ENCODE data around the gene SINHCAF. TPM values are rescaled to one million over a fixed set of nuclear protein-coding genes. Genes with fewer than 3 reads are reported as not detected.

The SINHCAF gene
- total RNA-seq (2021; fragmentation: NEBNext Ultra II Directional; extraction: Animal tissue kit (Norgen Biotek cat#: 25700)) (536 and 576 TPM in 2 replicates), polyA plus RNA-seq (2011; rRNA removed) (86.5 and 138 TPM in 2 replicates), polyA minus RNA-seq (2011; rRNA and poly(A)+ RNA removed) (140 and 200 TPM in 2 replicates)
- polyA plus RNA-seq (2011; cell fraction: cytosol; rRNA removed) = 177 TPM
- 60.0 TPM for polyA plus RNA-seq (2011; cell fraction: nucleus; rRNA removed)
- polyA plus RNA-seq (2012, experiment 1 of 2) = 203 to 395 TPM (median 221 TPM) in 4 replicates
- polyA plus RNA-seq (2012, experiment 2 of 2) = 62.3 TPM
- polyA plus RNA-seq (2013, experiment 1 of 2) = 326 TPM
- 349 TPM for polyA plus RNA-seq (2013, experiment 2 of 2)
- polyA minus RNA-seq (2011; cell fraction: cytosol; rRNA and poly(A)+ RNA removed) = 186 TPM
- polyA minus RNA-seq (2011; cell fraction: nucleus; rRNA and poly(A)+ RNA removed) = 178 TPM
- long read RNA-seq, experiment 1, transcript SINHCAF-201 (6 exons, 3,163 nt) = major isoform, 64 of 125 reads
- long read RNA-seq, experiment 1, transcript SINHCAF-202 (5 exons, 3,111 nt) = minor isoform, 10 of 125 reads
- long read RNA-seq, experiment 1, partial matches to known transcripts = 22 of 125 reads
- long read RNA-seq, experiment 1, other reads (novel, unspliced or antisense) = 29 of 125 reads
- long read RNA-seq, experiment 2, transcript SINHCAF-201 (6 exons, 3,163 nt) = major isoform, 192 of 268 reads
- long read RNA-seq, experiment 2, partial matches to known transcripts = 9 of 268 reads
- long read RNA-seq, experiment 2, other reads (novel, unspliced or antisense) = 64 of 268 reads

DNA sequence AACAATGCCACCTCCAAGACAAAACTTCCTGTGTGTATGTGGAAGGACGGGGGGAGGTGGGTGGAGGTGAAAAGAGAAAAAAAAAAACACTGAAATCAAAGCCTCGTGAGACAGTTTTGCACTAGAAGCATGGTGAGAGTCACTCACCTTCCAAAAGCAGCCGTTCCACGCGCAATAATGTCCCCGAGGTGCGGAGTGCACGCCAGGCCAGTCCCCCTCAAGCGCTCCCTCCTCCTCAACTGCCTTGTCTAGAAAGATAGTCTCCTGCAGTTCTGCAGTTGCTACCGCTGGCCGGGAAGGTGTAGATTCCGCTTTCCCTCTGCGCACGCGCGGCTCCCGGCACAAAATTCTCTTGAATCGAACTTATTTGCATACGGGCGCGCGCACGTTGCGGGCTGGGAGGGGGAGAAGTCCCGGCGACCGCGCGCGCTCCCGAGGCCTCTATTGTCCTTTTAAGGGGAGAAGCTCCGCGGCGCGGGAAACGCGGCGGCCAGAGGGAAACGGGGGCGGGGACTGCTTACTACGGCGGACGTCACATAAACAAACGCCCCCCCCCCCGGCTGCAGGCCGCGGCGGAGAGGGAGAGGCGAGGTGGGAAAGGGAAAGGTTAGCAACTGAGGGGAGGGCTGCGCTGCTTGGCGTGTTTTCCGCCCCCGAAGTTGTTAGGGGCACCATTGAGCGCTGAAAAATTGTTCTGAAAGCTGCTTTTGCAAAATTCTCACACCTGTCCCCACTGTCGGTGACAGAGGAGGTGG lies at the start of gene SINHCAF:
Gene SINHCAF (minus strand): TSS at position 274 of the 755 bp plus-strand sequence. CDS start 27,946 bp downstream, outside the sequence.
- peaks cover 0 to 4% (median 0%) of the 10 kb centered on the region in 4 experiments; a peak in 2 of 8 replicates for H3K36me3 ChIP-seq (ENCODE audit: control insufficient read depth in 2 of 4, insufficient read depth in 4 of 4, low read length in 3 of 4)
- peak within 1 kb of the TSS; percentile 95 to 99 (median 99) for H3K4me3 ChIP-seq (ENCODE audit: extremely low read depth in 1 of 4, insufficient read depth in 2 of 4, low read depth in 3 of 4, low read length in 4 of 4)
- peak within 1 kb of the TSS; percentile 94 for H3K27ac ChIP-seq (ENCODE audit: low read depth, low read length)
- POLR2A ChIA-PET (ENCODE audit: partially characterized antibody) = interaction anchor here (0.6 to 5.8 kb wide), 44 partner anchors 9 to 543 kb away, joined by 3 to 77 read pairs (median 4); partner anchors contain the start of gene DENND5B
- CTCF ChIA-PET (ENCODE audit: partially characterized antibody) = interaction anchor here (1.1 to 2.5 kb wide), 2 partner anchors 37 to 61 kb away, joined by 4 to 10 read pairs; no protein-coding TSS in a partner anchor
- H3K4ac ChIP-seq (replicated peaks; ENCODE audit: insufficient read length, low read depth, low read length) = peak within 1 kb of the TSS; percentile 92
- peak within 1 kb of the TSS; percentile 98 for H2BK5ac ChIP-seq (ENCODE audit: low read depth, low read length)
- H3K14ac ChIP-seq (ENCODE audit: insufficient read length) = peak within 1 kb of the TSS; percentile 50
- H3K4me2 ChIP-seq (ENCODE audit: insufficient read depth in 1 of 2, low read depth in 2 of 2, low read length in 2 of 2) = peak within 1 kb of the TSS; percentile 85 to 91
- peaks cover 1 to 12% (median 3%) of the 10 kb centered on the region in 4 experiments; a peak in 5 of 7 replicates for H3K4me1 ChIP-seq (replicated peaks in 1 of 4; ENCODE audit: control insufficient read depth in 3 of 4, insufficient read depth in 4 of 4, low read length in 3 of 4)
- DNase-seq (ENCODE audit: low read depth in 1 of 2, low spot score in 2 of 2) (peak; percentile 99), FAIRE-seq (no peak)
- H2AK5ac ChIP-seq (ENCODE audit: low read depth, low read length) = peak within 1 kb of the TSS; percentile 88
- peak within 1 kb of the TSS; percentile 98; the same call in 1 of the 2 replicates for H4K8ac ChIP-seq (ENCODE audit: extremely low read depth, insufficient read depth, low read length)
- H2BK120ac ChIP-seq (replicated peaks; ENCODE audit: low read depth, low read length) = peak within 1 kb of the TSS; percentile 36
- H3K18ac ChIP-seq (ENCODE audit: extremely low read depth, low read length) = peak within 1 kb of the TSS; percentile 93
- H3K27me3 ChIP-seq (replicated peaks in 1 of 4; ENCODE audit: control insufficient read depth in 3 of 4, extremely low read depth in 1 of 4, insufficient read depth in 3 of 4, low read length in 3 of 4) = no peaks in the 10 kb centered on the region
- H2AFZ ChIP-seq (ENCODE audit: low read length) = peak within 1 kb of the TSS; percentile 13; the same call in 1 of the 2 replicates
- peaks cover 46 to 58% of the 10 kb centered on the region in 2 experiments for H3K79me2 ChIP-seq (ENCODE audit: control insufficient read depth in 1 of 2, insufficient read depth in 2 of 2, low read length in 2 of 2)
- peaks cover 2% of the 10 kb centered on the region; the same call in 1 of the 2 replicates for H3K23me2 ChIP-seq (ENCODE audit: low read depth, low read length)
- H3K23ac ChIP-seq (ENCODE audit: insufficient read length) = no peak within 1 kb of the TSS
- peaks cover 18% of the 10 kb centered on the region in 2 experiments for H4K20me1 ChIP-seq (replicated peaks in 1 of 2; ENCODE audit: control insufficient read depth in 1 of 2, insufficient read depth in 2 of 2, low read length in 2 of 2)
- peak within 1 kb of the TSS; percentile 96 for H4K91ac ChIP-seq (replicated peaks; ENCODE audit: insufficient read length, low read length)
- peak within 1 kb of the TSS; percentile 98 to 99 (median 98) for H3K9ac ChIP-seq (replicated peaks in 1 of 4; ENCODE audit: extremely low read depth in 1 of 4, low read depth in 3 of 4, low read length in 3 of 4)
- no peaks in the 10 kb centered on the region for H3K9me3 ChIP-seq (ENCODE audit: insufficient read depth in 2 of 2, low read depth in 1 of 2, low read length in 1 of 2)
- no peak within 1 kb of the TSS for H2BK15ac ChIP-seq (ENCODE audit: low read length)
- peak within 1 kb of the TSS; percentile 13 for H3K56ac ChIP-seq (replicated peaks; ENCODE audit: insufficient read length, low read depth, low read length)
- H4K5ac ChIP-seq (ENCODE audit: insufficient read length, low read depth, low read length) = peak within 1 kb of the TSS; percentile 94
- peak within 1 kb of the TSS; percentile 90 for H2BK12ac ChIP-seq (ENCODE audit: low read depth, low read length)
- WGBS, 2 experiments (ENCODE audit: extremely low coverage in 1 of 2, insufficient coverage in 1 of 2, insufficient read length in 1 of 2, insufficient replicate concordance in 2 of 2, low coverage in 1 of 2, low lambda C conversion rate in 2 of 2, missing lambda C conversion rate in 1 of 2) = 2% methylated on average over 37 of the region's 55 CpGs; no CpG with 5 or more reads in 1 of the 2 experiments
- H2BK20ac ChIP-seq (ENCODE audit: low read length) = no peak within 1 kb of the TSS
- no peaks in the 10 kb centered on the region for H3K79me1 ChIP-seq (ENCODE audit: low read depth, low read length)
- TF ChIP-seq POLR2AphosphoS5 (IDR thresholded peaks at IDR 0.05; ENCODE audit: low read depth, low read length) (peak; percentile 100), SP1 (IDR thresholded peaks at IDR 0.05; ENCODE audit: low read depth, low read length) (peak; percentile 29; the same call in 1 of the 2 replicates), RBBP5 (IDR thresholded peaks at IDR 0.05; ENCODE audit: borderline replicate concordance, low read depth, low read length) (0 out of 2 replicates have a peak, but pooled peaks have one; percentile 60), EZH2 (IDR thresholded peaks at IDR 0.05; ENCODE audit: low read depth, low read length, severe bottlenecking) (no peak), HDAC6 (IDR thresholded peaks at IDR 0.05; ENCODE audit: low read depth, low read length) (no peak)
- TF ChIP-seq, protein P1, sequence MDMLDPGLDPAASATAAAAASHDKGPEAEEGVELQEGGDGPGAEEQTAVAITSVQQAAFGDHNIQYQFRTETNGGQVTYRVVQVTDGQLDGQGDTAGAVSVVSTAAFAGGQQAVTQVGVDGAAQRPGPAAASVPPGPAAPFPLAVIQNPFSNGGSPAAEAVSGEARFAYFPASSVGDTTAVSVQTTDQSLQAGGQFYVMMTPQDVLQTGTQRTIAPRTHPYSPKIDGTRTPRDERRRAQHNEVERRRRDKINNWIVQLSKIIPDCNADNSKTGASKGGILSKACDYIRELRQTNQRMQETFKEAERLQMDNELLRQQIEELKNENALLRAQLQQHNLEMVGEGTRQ (IDR thresholded peaks at IDR 0.05; ENCODE audit: low read length) = no peak
